ENCODE results near the gene GRID1. TPM values are rescaled to one million over a fixed set of nuclear protein-coding genes. Genes with fewer than 3 reads are reported as not detected.
"Not testable (repeated sequence)": the region's sequence is repeated elsewhere in the genome, so short reads cannot be mapped to it uniquely, and the experiment has no call there.

The GRID1 gene
- total RNA-seq, 1 donor from 2014 or later: 9.2 TPM

DNA sequence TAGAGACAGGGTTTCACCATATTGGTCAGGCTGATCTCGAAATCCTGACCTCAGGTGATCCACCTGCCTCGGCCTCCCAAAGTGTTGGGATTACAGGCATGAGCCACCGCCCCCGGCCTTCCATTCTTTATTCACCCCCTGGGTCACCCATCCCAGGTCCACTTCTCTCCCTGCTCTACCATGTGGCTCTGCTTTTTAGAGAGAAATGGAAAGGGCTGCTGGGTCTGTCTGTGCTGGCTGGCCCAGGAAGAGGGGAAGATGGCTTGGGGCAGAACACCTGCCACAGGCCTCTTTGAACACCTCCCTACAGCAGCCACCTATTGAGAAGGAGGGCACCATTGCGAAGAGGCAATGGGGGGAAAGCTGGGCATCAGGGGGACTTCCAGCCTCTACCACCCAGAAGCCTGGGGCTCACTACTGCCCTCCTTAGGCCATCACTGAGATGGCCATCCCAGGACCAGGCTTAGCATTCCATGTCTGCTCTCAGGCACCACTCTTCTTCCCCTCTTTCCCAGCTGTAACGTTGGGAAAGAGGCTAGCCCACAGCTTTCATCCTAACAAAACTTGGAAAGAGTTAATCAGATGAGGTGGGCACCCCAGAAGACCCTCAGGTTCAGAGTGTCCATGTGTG lies 256.3 kb downstream of the GRID1 start:
- Mint-ChIP-seq H3K36me3 (no peaks in the 10 kb centered on the region), H3K27ac (no peak overlapping the region), H3K4me1 (ENCODE audit: unreplicated experiment) (peaks cover 13% of the 10 kb centered on the region), H3K27me3 (peaks cover 7% of the 10 kb centered on the region), H3K9me3 (no peaks in the 10 kb centered on the region), H3K4me3 (no peak overlapping the region)
- TF ChIP-seq CTCF (conservative IDR thresholded peaks at IDR 0.05): peak; percentile 42
- DNase-seq (ENCODE audit: extremely low spot score, unreplicated experiment): peak; percentile 49

DNA sequence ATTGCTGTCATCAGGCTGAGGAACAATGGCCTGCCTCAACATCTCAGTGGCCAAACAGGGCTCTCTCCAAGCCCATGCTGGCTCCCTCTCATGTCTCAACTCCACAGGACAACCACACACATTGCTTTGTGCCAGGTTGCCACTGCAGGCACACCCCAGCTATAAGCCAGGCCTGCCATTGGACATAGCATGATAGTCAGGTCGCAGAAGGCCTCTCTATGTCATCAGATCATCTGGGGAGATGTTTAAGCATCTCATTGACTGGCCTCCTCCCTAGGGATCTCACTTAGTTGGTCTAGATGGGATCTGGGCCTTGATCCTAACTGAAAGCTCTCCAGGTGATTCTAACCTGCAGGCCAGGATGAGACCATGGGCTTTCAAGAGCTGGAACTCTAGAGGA lies 257.2 kb downstream of the GRID1 start:
- no peak overlapping the region for H3K27ac Mint-ChIP-seq
- peaks cover 3% of the 10 kb centered on the region for H3K27me3 Mint-ChIP-seq
- peaks cover 13% of the 10 kb centered on the region for H3K4me1 Mint-ChIP-seq (ENCODE audit: unreplicated experiment)
- no peak overlapping the region for H3K4me3 Mint-ChIP-seq
- no peaks in the 10 kb centered on the region for H3K36me3 Mint-ChIP-seq
- DNase-seq (ENCODE audit: extremely low spot score, unreplicated experiment): peak; percentile 44
- no peak for TF ChIP-seq CTCF (conservative IDR thresholded peaks at IDR 0.05)
- no peaks in the 10 kb centered on the region for H3K9me3 Mint-ChIP-seq

DNA sequence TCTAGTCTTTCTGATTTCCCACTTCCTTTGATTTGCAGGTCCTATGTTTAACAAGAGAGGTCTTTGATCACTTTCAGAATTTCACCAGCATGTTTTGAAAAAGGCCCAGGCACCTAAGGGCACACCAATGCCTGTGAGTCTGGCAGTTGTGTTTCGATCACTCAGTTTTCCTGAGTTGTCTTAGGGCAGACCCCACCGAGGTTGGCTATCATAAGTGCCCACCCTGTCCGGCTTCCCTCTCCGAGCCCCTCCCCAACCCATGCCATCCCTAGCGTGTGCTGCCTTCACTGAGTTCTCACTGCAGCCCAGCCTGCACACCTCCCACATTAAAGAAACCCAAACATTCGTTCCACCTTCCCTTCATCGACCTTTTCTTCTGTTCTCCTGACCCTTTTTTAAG lies 257.9 kb downstream of the GRID1 start:
- no peak for DNase-seq (ENCODE audit: extremely low spot score, unreplicated experiment)

GRCh38 chr10:86107611-86108310 lies 258.8 kb downstream of the GRID1 start:
- H3K4me3 Mint-ChIP-seq; H3K27ac Mint-ChIP-seq; H3K36me3 Mint-ChIP-seq; H3K4me1 Mint-ChIP-seq (ENCODE audit: unreplicated experiment); H3K27me3 Mint-ChIP-seq; H3K9me3 Mint-ChIP-seq: not testable (repeated sequence)
- DNase-seq (ENCODE audit: extremely low spot score, unreplicated experiment): peak; percentile 40

More for the DNA sequence above, 257.9 kb downstream of the GRID1 start:
- H3K27me3 Mint-ChIP-seq: peaks cover 3% of the 10 kb centered on the region
- TF ChIP-seq CTCF (conservative IDR thresholded peaks at IDR 0.05): no peak
- H3K4me1 Mint-ChIP-seq (ENCODE audit: unreplicated experiment): peaks cover 13% of the 10 kb centered on the region
- no peaks in the 10 kb centered on the region for H3K36me3 Mint-ChIP-seq
- no peak overlapping the region for H3K4me3 Mint-ChIP-seq
- no peaks in the 10 kb centered on the region for H3K9me3 Mint-ChIP-seq
- H3K27ac Mint-ChIP-seq: no peak overlapping the region

DNA sequence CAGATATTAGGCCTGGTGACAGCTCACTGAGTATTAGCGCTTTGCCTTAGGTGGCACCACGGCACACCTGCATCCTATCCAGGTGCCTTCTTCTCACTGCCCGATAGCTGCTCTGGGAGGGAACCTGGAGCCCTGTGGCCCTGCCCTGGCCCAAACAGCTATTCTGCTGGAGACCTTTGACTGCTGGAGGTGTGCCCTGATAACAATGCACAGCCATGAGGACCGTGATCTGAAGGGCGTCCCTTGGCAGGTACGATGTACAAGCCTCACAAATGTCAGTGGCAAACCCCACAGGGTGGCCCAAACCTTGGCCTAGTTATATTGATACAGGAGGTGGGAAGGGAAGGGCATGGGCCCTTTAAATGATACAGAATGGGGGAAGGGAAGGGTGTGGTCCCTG lies 259.5 kb downstream of the GRID1 start:
- DNase-seq (ENCODE audit: extremely low spot score, unreplicated experiment): peak; percentile 25
- Mint-ChIP-seq H3K27ac (no peak overlapping the region), H3K4me3 (no peak overlapping the region), H3K4me1 (ENCODE audit: unreplicated experiment) (peaks cover 1% of the 10 kb centered on the region), H3K36me3 (no peaks in the 10 kb centered on the region), H3K27me3 (no peaks in the 10 kb centered on the region), H3K9me3 (no peaks in the 10 kb centered on the region)
- TF ChIP-seq CTCF (conservative IDR thresholded peaks at IDR 0.05): no peak

- H3K27me3 Mint-ChIP-seq: no peaks in the 10 kb centered on the region
- no peaks in the 10 kb centered on the region for H3K36me3 Mint-ChIP-seq
- no peak overlapping the region for H3K4me3 Mint-ChIP-seq
- no peak overlapping the region for H3K27ac Mint-ChIP-seq
- TF ChIP-seq CTCF (conservative IDR thresholded peaks at IDR 0.05): no peak
- H3K4me1 Mint-ChIP-seq (ENCODE audit: unreplicated experiment): no peaks in the 10 kb centered on the region
- DNase-seq (ENCODE audit: extremely low spot score, unreplicated experiment): no peak
- H3K9me3 Mint-ChIP-seq: no peaks in the 10 kb centered on the region
Measured at GRCh38 chr10:86106616-86107015, 260.0 kb downstream of the GRID1 start.

All from type B pancreatic cell (in vitro differentiated cells).